Measurements from ENCODE around the gene CCDC88A.
A peak's percentile ranks its signal among the peaks of the same experiment; 100 is the strongest.

Gene CCDC88A

GRCh38 chr2:55418512-55419232 is 984 bp downstream of the CCDC88A start:
- no peaks in the 10 kb centered on the region for H3K36me3 ChIP-seq (ENCODE audit: insufficient read depth, low read length)
- H3K4me3 ChIP-seq (ENCODE audit: low read length), result peak overlapping the region; percentile 85
- H3K27me3 ChIP-seq (ENCODE audit: insufficient read depth, low read length), result no peaks in the 10 kb centered on the region
- H3K4me1 ChIP-seq (ENCODE audit: insufficient read depth, low read length), result peaks cover 9% of the 10 kb centered on the region
- H3K9me3 ChIP-seq (ENCODE audit: low read length), result no peaks in the 10 kb centered on the region
- H2AFZ ChIP-seq (ENCODE audit: low read depth, low read length), result peak overlapping the region; percentile 59

- Histone ChIP-seq H3K4me1 (ENCODE audit: insufficient read depth, low read length) (peaks cover 9% of the 10 kb centered on the region), H3K36me3 (ENCODE audit: insufficient read depth, low read length) (peaks cover 3% of the 10 kb centered on the region), H3K9me3 (ENCODE audit: low read length) (no peaks in the 10 kb centered on the region), H2AFZ (ENCODE audit: low read depth, low read length) (peak overlapping the region; percentile 59), H3K4me3 (ENCODE audit: low read length) (peak overlapping the region; percentile 85), H3K27me3 (ENCODE audit: insufficient read depth, low read length) (no peaks in the 10 kb centered on the region)
Observed at GRCh38 chr2:55418072-55418471, 1.6 kb downstream of the CCDC88A start.

GRCh38 chr2:55416786-55417568 is 2.7 kb downstream of the CCDC88A start:
- peaks cover 9% of the 10 kb centered on the region for H3K4me1 ChIP-seq (ENCODE audit: insufficient read depth, low read length)
- H3K9me3 ChIP-seq (ENCODE audit: low read length), result no peaks in the 10 kb centered on the region
- H3K4me3 ChIP-seq (ENCODE audit: low read length), result peak overlapping the region; percentile 85
- no peak overlapping the region for H2AFZ ChIP-seq (ENCODE audit: low read depth, low read length)
- H3K36me3 ChIP-seq (ENCODE audit: insufficient read depth, low read length), result peaks cover 12% of the 10 kb centered on the region
- no peaks in the 10 kb centered on the region for H3K27me3 ChIP-seq (ENCODE audit: insufficient read depth, low read length)

GRCh38 chr2:55415300-55415699 is 4.4 kb downstream of the CCDC88A start:
- Histone ChIP-seq H3K9me3 (ENCODE audit: low read length) (no peaks in the 10 kb centered on the region), H3K4me1 (ENCODE audit: insufficient read depth, low read length) (peaks cover 5% of the 10 kb centered on the region), H3K36me3 (ENCODE audit: insufficient read depth, low read length) (peaks cover 21% of the 10 kb centered on the region), H2AFZ (ENCODE audit: low read depth, low read length) (no peak overlapping the region), H3K27me3 (ENCODE audit: insufficient read depth, low read length) (no peaks in the 10 kb centered on the region), H3K4me3 (ENCODE audit: low read length) (no peak overlapping the region)

GRCh38 chr2:55408918-55409868 is 10.5 kb downstream of the CCDC88A start:
- H3K4me3 ChIP-seq (ENCODE audit: low read length), result no peak overlapping the region
- peaks cover 30% of the 10 kb centered on the region for H3K36me3 ChIP-seq (ENCODE audit: insufficient read depth, low read length)

GRCh38 chr2:55408098-55408882 is 11.4 kb downstream of the CCDC88A start:
- Histone ChIP-seq H2AFZ (ENCODE audit: low read depth, low read length) (no peak overlapping the region), H3K4me1 (ENCODE audit: insufficient read depth, low read length) (no peaks in the 10 kb centered on the region), H3K27me3 (ENCODE audit: insufficient read depth, low read length) (no peaks in the 10 kb centered on the region), H3K4me3 (ENCODE audit: low read length) (no peak overlapping the region), H3K9me3 (ENCODE audit: low read length) (no peaks in the 10 kb centered on the region), H3K36me3 (ENCODE audit: insufficient read depth, low read length) (peaks cover 29% of the 10 kb centered on the region)

More at GRCh38 chr2:55408918-55409868, 10.5 kb downstream of the CCDC88A start:
- no peaks in the 10 kb centered on the region for H3K27me3 ChIP-seq (ENCODE audit: insufficient read depth, low read length)
- H3K4me1 ChIP-seq (ENCODE audit: insufficient read depth, low read length), result no peaks in the 10 kb centered on the region
- no peaks in the 10 kb centered on the region for H3K9me3 ChIP-seq (ENCODE audit: low read length)
- no peak overlapping the region for H2AFZ ChIP-seq (ENCODE audit: low read depth, low read length)

- Histone ChIP-seq H3K9me3 (ENCODE audit: low read length) (no peaks in the 10 kb centered on the region), H3K4me1 (ENCODE audit: insufficient read depth, low read length) (no peaks in the 10 kb centered on the region), H2AFZ (ENCODE audit: low read depth, low read length) (no peak overlapping the region), H3K4me3 (ENCODE audit: low read length) (no peak overlapping the region), H3K27me3 (ENCODE audit: insufficient read depth, low read length) (no peaks in the 10 kb centered on the region), H3K36me3 (ENCODE audit: insufficient read depth, low read length) (peaks cover 13% of the 10 kb centered on the region)
Observed at GRCh38 chr2:55405116-55405515, 14.5 kb downstream of the CCDC88A start.

- no peaks in the 10 kb centered on the region for H3K9me3 ChIP-seq (ENCODE audit: low read length)
- H3K4me3 ChIP-seq (ENCODE audit: low read length), result no peak overlapping the region
- H3K36me3 ChIP-seq (ENCODE audit: insufficient read depth, low read length), result peaks cover 12% of the 10 kb centered on the region
- H3K27me3 ChIP-seq (ENCODE audit: insufficient read depth, low read length), result no peaks in the 10 kb centered on the region
- no peaks in the 10 kb centered on the region for H3K4me1 ChIP-seq (ENCODE audit: insufficient read depth, low read length)
- H2AFZ ChIP-seq (ENCODE audit: low read depth, low read length), result no peak overlapping the region
Observed at GRCh38 chr2:55403256-55403998, 16.2 kb downstream of the CCDC88A start.

GRCh38 chr2:55401124-55401523 is 18.5 kb downstream of the CCDC88A start:
- Histone ChIP-seq H2AFZ (ENCODE audit: low read depth, low read length) (no peak overlapping the region), H3K4me3 (ENCODE audit: low read length) (no peak overlapping the region), H3K36me3 (ENCODE audit: insufficient read depth, low read length) (peaks cover 12% of the 10 kb centered on the region), H3K9me3 (ENCODE audit: low read length) (no peaks in the 10 kb centered on the region), H3K27me3 (ENCODE audit: insufficient read depth, low read length) (no peaks in the 10 kb centered on the region), H3K4me1 (ENCODE audit: insufficient read depth, low read length) (no peaks in the 10 kb centered on the region)

GRCh38 chr2:55400332-55400731 is 19.3 kb downstream of the CCDC88A start:
- H3K9me3 ChIP-seq (ENCODE audit: low read length), result no peaks in the 10 kb centered on the region
- H3K4me3 ChIP-seq (ENCODE audit: low read length), result no peak overlapping the region
- no peak overlapping the region for H2AFZ ChIP-seq (ENCODE audit: low read depth, low read length)
- H3K4me1 ChIP-seq (ENCODE audit: insufficient read depth, low read length), result no peaks in the 10 kb centered on the region
- peaks cover 9% of the 10 kb centered on the region for H3K36me3 ChIP-seq (ENCODE audit: insufficient read depth, low read length)
- no peaks in the 10 kb centered on the region for H3K27me3 ChIP-seq (ENCODE audit: insufficient read depth, low read length)

- Histone ChIP-seq H3K27me3 (ENCODE audit: insufficient read depth, low read length) (no peaks in the 10 kb centered on the region), H3K4me1 (ENCODE audit: insufficient read depth, low read length) (no peaks in the 10 kb centered on the region), H3K9me3 (ENCODE audit: low read length) (no peaks in the 10 kb centered on the region), H3K36me3 (ENCODE audit: insufficient read depth, low read length) (peaks cover 5% of the 10 kb centered on the region), H2AFZ (ENCODE audit: low read depth, low read length) (no peak overlapping the region), H3K4me3 (ENCODE audit: low read length) (no peak overlapping the region)
Observed at GRCh38 chr2:55399815-55400214, 19.8 kb downstream of the CCDC88A start.

Measured in neuron (in vitro differentiated cells).